Esophagus muscularis mucosa (tissue), 4 donors: Measurements from ENCODE around the gene VRK3. TPM values are rescaled to one million over a fixed set of nuclear protein-coding genes. Genes with fewer than 3 reads are reported as not detected.
"Not testable (repeated sequence)": the region's sequence is repeated elsewhere in the genome, so short reads cannot be mapped to it uniquely, and the experiment has no call there.

Experiments used
- DNase-seq: peaks from one replicate; pipeline ENCODE4 v3.0.0-alpha.2; 2017; ENCODE audit errors: extremely low spot score
- H3K27ac ChIP-seq, 4 donors: fragments of 200-600 bp; sonication (generic); replicated peaks in 1 of 4; 1 replicate in 3 of 4; 2 replicates in 1 of 4; pipeline ENCODE4 v1.5.1; 2016 to 2019; ENCODE audit warnings: mild to moderate bottlenecking in 1 of 4
- H3K27me3 ChIP-seq, 4 donors: fragments of 200-600 bp; sonication (generic); one replicate each; pipeline versions ENCODE4 v1.5.1 to v1.6.0; 2016 to 2019
- H3K36me3 ChIP-seq, 4 donors: fragments of 200-600 bp; sonication (generic); one replicate each; pipeline ENCODE4 v1.5.1; 2016 to 2019
- H3K4me1 ChIP-seq, 4 donors: fragments of 200-600 bp; sonication (generic); one replicate each; pipeline ENCODE4 v1.5.1; 2016 to 2019
- H3K4me3 ChIP-seq, 4 donors: fragments of 200-600 bp; sonication (generic); 1 replicate in 2 of 4; 2 replicates in 2 of 4; pipeline ENCODE4 v1.5.1; 2016 to 2019; ENCODE audit warnings: mild to moderate bottlenecking in 4 of 4, moderate library complexity in 1 of 4
- H3K9me3 ChIP-seq, 4 donors: fragments of 200-600 bp; sonication (generic); 1 replicate in 3 of 4; 2 replicates in 1 of 4; pipeline ENCODE4 v1.5.1; 2016 to 2019
- CTCF ChIP-seq, 3 experiments: fragments of 200-600 bp in 2 of 3; fragments of 450-650 bp in 1 of 3; sonication (generic) in 2 of 3; IDR thresholded peaks; one replicate each; pipeline ENCODE4 v1.5.1; 2017 to 2019; ENCODE audit warnings: antibody characterized with exemption in 3 of 3, mild to moderate bottlenecking in 2 of 3, moderate library complexity in 1 of 3
- EP300 ChIP-seq: sonication (generic); formaldehyde crosslinking; IDR thresholded peaks from one replicate; pipeline ENCODE4 v1.6.1; 2017; ENCODE audit warnings: antibody characterized with exemption
- POLR2A ChIP-seq: fragments of 450-650 bp; IDR thresholded peaks from one replicate; pipeline ENCODE4 v1.6.1; 2017; ENCODE audit warnings: antibody characterized with exemption, moderate library complexity, mild to moderate bottlenecking, low read depth
- POLR2AphosphoS5 ChIP-seq, 2 donors: sonication (generic); formaldehyde crosslinking; IDR thresholded peaks; one replicate each; pipeline ENCODE4 v1.6.1; 2017; ENCODE audit warnings: antibody characterized with exemption in 2 of 2
- WGBS: methylation state at CpG from one replicate; pipeline ENCODE4 v1.1.5; 2018; 5-methylcytosine and 5-hydroxymethylcytosine counted together
- intact Hi-C: fragments of 100-400 bp; cut with DNase I; formaldehyde crosslinking; loops from one replicate; pipeline ENCODE4 v1.15.1; 2023
- total RNA-seq, 4 donors: library from RNA; depleted of rRNA; stranded (reverse); fragments of >200 nt; gene quantifications; one replicate each; pipeline versions ENCODE4 v1.1.0 to v1.2.1, GENCODE V29; 2016

Gene VRK3
- total RNA-seq, 4 donors from 2014 or later, result 20.8 to 27.5 (median 25.5) TPM

DNA sequence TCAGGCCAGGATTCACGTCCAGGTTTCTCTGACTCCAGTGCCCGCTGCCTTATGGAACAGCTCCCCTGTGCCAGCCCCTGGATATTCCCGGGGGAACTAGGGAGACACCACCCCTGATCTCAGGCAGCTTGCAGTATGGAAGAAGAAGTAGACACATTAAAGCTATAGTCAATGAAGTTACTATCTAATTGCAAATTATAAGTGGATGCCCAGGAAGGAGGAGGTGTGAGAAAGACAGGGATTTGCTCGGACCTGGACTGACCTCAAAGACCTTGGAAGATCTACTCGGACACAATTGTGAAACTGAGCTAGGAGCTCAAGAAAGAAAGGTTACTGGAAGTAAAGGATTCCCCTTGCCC, 74.6 kb downstream of the VRK3 start:
- TF ChIP-seq CTCF (IDR thresholded peaks at IDR 0.05) (no peak), POLR2A (no peak), EP300 (no peak), POLR2AphosphoS5 (IDR thresholded peaks at IDR 0.05) (no peak)
- Histone ChIP-seq H3K36me3 (no peaks in the 10 kb centered on the region), H3K27ac (no peak overlapping the region), H3K4me1 (peaks cover 6 to 25% (median 23%) of the 10 kb centered on the region in 4 donors), H3K9me3 (no peaks in the 10 kb centered on the region), H3K27me3 (peaks cover 0 to 45% (median 0%) of the 10 kb centered on the region in 4 donors), H3K4me3 (no peak overlapping the region)
- intact Hi-C loops, result no loop called here
- no peak for DNase-seq
- 89% methylated on average over 5 of the region's 5 CpGs for WGBS

- TF ChIP-seq CTCF (IDR thresholded peaks at IDR 0.05) (no peak), POLR2A (no peak), EP300 (no peak), POLR2AphosphoS5 (IDR thresholded peaks at IDR 0.05) (no peak)
- H3K27ac ChIP-seq, result no peak overlapping the region
- no peak for DNase-seq
- H3K4me3 ChIP-seq, result no peak overlapping the region
- intact Hi-C loops, result no loop called here
- H3K27me3 ChIP-seq, result peaks cover 0 to 45% (median 0%) of the 10 kb centered on the region in 4 donors
- H3K36me3 ChIP-seq, result no peaks in the 10 kb centered on the region
- peaks cover 6 to 25% (median 18%) of the 10 kb centered on the region in 4 donors for H3K4me1 ChIP-seq
- 57% methylated on average over 10 of the region's 11 CpGs for WGBS
- H3K9me3 ChIP-seq, result no peaks in the 10 kb centered on the region
Observed at GRCh38 chr19:49949742-49950589, 75.2 kb downstream of the VRK3 start.

DNA sequence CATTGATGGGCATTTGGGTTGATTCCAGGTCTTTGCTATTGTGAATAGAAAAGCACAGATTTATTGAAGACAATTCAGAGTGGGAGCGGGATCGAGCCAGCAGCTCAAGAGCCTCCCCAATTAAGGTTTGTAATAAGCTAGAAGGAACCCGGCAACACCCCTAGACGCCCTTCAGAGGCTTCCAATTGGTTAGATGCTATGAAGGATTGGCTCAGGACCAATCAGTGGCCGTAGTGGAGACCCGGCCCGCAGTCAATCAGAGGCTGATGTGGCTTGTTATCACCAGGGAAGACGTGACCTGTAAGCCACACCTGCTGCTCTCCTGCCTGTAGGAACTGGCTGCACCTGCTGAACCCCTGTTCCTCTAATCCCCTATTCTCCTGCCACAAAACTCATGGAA, 78.8 kb downstream of the VRK3 start:
- TF ChIP-seq POLR2AphosphoS5 (IDR thresholded peaks at IDR 0.05), result no peak
- TF ChIP-seq POLR2A, result no peak
- no peak for TF ChIP-seq EP300
- TF ChIP-seq CTCF (IDR thresholded peaks at IDR 0.05), result no peak
- WGBS, result 79% methylated on average over 8 of the region's 8 CpGs
- Histone ChIP-seq H3K27me3 (peaks cover 0 to 45% (median 0%) of the 10 kb centered on the region in 4 donors), H3K4me3 (no peak overlapping the region), H3K36me3 (no peaks in the 10 kb centered on the region), H3K9me3 (no peaks in the 10 kb centered on the region), H3K4me1 (no peaks in the 10 kb centered on the region), H3K27ac (no peak overlapping the region)
- intact Hi-C loops, result no loop called here
- DNase-seq, result no peak

DNA sequence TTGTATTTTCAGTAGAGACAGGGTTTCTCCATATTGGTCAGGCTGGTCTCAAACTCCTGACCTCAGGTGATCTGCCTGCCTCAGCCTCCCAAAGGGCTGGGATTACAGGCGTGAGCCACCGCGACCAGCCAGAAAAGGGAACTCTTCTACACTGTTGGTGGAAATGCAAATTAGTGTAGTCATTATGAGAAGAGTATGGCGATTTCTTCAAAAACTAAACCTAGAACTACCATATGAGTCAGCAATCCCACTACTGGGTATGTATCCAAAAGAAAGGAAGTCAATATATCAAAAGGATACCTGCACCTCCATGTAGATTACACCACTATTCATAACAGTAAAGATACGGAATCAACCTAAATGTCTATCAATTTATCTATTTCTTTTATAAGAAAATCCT, 80.6 kb downstream of the VRK3 start:
- intact Hi-C loops, DNase-seq, H3K4me1 ChIP-seq, H3K36me3 ChIP-seq, H3K9me3 ChIP-seq, H3K4me3 ChIP-seq, H3K27ac ChIP-seq: not testable (repeated sequence)
- WGBS, result 84% methylated on average over 5 of the region's 5 CpGs
- peaks cover 0 to 33% (median 0%) of the 10 kb centered on the region in 4 donors for H3K27me3 ChIP-seq

DNA sequence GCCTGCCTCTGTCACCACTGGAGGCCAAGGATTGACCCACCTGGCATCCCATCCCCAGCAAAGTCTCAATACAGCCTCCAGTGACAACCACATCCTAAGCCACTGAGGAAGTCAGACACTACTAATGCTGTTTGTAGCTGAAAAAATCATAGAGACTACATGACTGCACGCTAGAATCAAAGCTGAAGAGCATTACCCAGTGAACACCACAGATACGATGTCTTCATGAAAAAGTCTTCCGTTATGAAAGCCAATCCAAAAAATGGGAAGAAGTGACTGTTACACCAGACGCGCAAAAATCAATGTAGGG, 84.7 kb downstream of the VRK3 start:
- intact Hi-C loops, result no loop called here
- no peaks in the 10 kb centered on the region for H3K9me3 ChIP-seq
- WGBS, result 94% methylated on average over 5 of the region's 5 CpGs
- no peak for DNase-seq
- no peak overlapping the region for H3K4me3 ChIP-seq
- H3K36me3 ChIP-seq, result no peaks in the 10 kb centered on the region
- peaks cover 0 to 8% (median 0%) of the 10 kb centered on the region in 4 donors for H3K27me3 ChIP-seq
- no peak overlapping the region for H3K27ac ChIP-seq
- TF ChIP-seq POLR2AphosphoS5 (IDR thresholded peaks at IDR 0.05), result no peak
- TF ChIP-seq CTCF (IDR thresholded peaks at IDR 0.05), result no peak
- no peak for TF ChIP-seq EP300
- TF ChIP-seq POLR2A, result no peak
- H3K4me1 ChIP-seq, result peaks cover 6 to 9% (median 9%) of the 10 kb centered on the region in 4 donors
